SH-SY5Y (cell line): ENCODE results near the gene LYVE1.

Source experiments
- GATA2 ChIP-seq: IDR thresholded peaks from 2 replicates; pipeline ENCODE4 v1.6.1; 2011; ENCODE audit warnings: mild to moderate bottlenecking, low read depth, low read length
- GATA3 ChIP-seq: IDR thresholded peaks from 2 replicates; pipeline ENCODE4 v1.6.1; 2011; ENCODE audit warnings: low read depth, mild to moderate bottlenecking, low read length, moderate library complexity

- TF ChIP-seq GATA3, result no peak
- TF ChIP-seq GATA2, result no peak
Observed at GRCh38 chr11:10600570-10601248, 32.2 kb upstream of the LYVE1 start.
